Endometrium (tissue), 2 donors: ENCODE results near the gene CCDC85B.
"Not testable (repeated sequence)": the region's sequence is repeated elsewhere in the genome, so short reads cannot be mapped to it uniquely, and the experiment has no call there.

ENCODE experiments used
- FAIRE-seq: peaks from 2 replicates; lab custom pipeline; 2012; peaks lifted over from hg19 to GRCh38; lab: Jason Lieb, UNC
- donor health status: control.
- donor health status: control.

Gene CCDC85B

DNA sequence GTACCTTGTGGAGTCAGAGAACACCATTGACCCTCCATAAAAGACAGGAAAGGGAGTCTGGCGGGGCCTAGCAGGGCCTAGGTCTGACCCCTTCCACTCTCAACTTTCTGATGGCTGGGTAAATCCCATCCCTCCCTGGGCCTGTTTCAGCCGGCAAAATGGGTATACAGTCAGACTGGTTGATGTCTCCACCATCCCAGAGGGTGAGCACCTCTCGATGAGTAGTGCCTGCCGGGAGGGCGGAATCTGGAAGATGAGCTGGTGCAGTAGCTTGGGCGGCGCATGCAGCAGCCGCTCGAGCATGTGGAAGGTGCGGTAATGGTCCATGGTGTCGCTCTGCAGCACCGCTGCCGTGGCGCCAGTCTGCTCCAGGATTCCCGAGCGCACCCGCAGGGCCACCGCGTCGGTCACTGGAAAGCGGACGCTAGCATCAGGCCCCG is 2.7 kb upstream of the CCDC85B start:
- no peak for FAIRE-seq

DNA sequence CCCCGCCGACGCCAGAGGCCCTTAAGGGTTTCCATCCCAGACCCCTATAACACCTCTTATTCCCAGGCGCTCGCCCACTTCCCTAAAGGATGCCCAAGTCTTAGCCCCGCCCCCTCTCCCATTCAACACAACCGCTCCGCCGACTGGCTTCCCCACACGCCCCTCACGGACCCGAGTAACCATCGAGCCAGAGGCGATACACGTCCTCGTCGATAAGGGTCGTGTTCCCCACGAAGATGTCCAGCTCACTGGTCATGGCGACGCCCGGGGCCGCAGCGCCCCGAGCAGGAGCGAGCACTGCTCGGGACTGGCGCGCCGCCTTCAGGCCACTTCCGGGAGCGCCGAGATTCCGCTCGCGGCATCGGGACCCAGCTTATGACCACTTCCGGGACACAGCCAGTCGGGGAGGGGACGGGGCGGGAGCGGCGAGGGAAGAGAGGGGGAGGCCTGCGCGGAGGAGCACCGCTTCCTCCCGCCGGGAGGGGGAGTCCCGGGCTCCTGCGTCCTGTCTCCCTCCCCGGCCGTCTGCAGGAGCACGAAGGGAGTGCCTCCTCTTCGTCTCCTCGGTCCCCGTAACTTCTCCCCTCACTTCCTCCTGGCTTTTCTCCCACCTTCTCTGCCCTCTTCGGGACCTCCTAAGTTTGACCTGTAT is 2.2 kb upstream of the CCDC85B start, which contains the start of gene FIBP:
TSS of gene FIBP (minus strand) at position 309 of the 652 bp plus-strand sequence. CDS start at position 256, 53 bp downstream.
- FAIRE-seq = no peak

DNA sequence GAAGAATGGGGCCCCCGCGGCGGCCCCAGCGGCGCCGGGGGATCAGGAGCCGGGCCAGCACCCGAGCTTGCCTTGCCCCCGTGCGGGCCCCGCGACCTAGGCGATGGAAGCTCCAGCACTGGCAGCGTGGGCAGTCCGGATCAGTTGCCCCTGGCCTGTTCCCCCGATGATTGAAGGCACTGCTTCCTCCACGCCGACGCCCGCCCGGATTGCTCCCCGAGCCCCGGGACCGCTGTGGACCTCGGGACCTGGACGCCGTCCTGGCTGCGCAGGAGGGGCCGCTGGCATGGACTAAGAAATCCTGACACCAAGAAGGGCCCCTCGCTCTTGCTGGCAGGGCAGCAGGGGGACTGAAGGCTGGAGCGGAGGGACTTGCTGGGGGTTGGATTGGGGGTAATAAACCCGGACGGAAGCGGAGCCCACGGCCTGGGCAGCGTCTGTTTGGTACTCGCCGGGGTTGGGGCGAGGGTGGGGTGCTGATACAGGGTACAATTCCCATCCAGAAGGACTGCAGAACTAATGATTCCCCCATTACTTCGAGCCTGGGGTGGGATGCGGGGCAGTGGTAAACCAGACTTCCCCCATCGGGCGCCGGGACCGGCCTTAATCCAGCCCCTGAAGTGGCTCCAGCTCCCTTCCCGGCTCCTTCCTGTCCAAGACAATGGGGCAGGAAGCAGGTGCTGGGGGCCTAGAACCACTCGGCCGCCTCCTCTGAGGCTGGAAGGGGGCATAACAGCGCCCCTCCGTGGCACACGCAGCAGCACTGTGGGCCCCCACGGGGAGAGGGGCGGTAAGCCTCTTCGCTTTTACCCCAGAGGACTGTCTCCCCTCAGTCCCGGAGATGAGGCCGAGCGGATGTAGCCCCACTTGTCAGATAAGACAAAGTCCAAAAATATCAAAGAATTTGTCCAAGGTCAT is 1.0 kb downstream of the CCDC85B start:
- FAIRE-seq = no peak

DNA sequence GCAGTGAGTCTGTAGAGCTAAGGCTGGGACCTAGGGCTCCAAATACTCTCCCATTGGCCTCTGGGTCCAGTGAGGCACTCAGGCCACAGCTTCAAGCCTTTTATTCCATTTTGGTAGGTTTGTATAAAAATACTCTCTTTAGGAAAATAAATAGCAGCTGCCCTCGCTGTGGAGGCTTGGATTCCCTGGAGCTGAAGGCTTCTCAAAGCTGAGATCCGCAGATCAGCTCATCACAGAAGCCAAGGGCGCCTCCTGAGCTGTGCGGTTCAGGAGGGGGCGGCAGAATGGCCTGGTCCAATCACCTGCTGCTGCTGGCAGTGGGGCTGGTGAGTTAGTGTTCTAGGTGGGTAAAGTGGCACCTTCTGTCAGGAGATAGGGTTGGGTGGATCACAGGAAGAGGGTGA is 1.7 kb downstream of the CCDC85B start:
- not testable (repeated sequence) for FAIRE-seq

DNA sequence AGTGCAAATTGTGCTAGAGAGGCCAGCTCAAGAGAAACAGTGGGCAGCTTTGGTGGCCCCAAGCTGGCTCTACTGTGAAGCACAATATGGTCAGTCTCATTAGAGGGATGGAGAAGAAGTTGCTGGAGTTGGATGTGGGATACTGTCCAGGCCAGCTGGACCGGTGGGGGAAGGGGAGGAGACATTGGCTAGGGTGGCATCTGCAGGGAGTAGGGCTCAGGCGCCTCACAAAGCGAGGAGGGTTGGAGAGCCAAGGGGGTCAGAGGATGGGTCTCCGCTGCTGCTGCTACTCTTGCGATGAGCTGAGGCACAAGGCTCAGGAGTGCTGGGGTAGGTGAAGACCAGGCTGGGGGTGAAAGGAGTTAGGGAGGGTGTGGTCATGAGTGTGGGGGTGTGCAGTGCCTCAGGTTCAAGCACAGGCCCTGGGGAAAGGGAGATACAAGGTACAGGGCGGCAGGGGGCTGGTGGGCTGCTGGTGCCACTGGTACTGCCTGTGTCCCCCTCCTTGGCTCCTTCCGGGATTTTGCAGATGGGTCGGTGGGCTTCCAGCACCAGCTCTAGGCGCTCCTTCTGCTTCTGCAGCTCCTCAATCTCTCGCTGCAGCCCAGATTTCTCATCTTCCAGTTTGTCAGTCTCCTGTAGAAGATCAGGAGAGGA is 2.3 kb downstream of the CCDC85B start:
- no peak for FAIRE-seq

DNA sequence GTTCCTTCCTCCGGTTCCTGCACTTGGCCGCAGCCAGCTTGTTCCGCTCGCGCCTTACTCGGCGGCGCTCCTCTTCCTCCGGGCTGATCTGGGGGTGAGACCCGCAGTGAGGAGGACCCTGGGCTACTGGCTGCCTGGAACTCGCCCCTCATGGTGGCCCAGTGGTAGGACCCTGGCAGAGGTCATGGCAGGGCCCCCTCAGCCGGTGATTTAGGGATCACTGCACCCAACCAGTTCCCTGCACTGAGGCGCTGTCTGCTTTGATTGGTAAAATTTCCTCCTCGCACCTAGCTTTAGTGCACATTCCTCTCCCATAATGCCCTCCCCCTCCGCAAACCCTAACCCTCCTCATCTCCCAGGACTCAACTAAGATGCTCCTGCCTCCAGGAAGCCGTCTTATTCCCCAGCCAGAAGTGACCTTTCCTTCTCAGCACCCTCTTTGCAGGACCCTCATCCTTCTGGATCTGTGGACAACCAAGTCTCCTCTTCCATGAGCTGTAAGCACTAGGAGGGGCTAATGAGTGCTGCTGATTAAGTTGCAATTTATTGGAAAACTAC is 3.6 kb downstream of the CCDC85B start:
- FAIRE-seq = no peak

DNA sequence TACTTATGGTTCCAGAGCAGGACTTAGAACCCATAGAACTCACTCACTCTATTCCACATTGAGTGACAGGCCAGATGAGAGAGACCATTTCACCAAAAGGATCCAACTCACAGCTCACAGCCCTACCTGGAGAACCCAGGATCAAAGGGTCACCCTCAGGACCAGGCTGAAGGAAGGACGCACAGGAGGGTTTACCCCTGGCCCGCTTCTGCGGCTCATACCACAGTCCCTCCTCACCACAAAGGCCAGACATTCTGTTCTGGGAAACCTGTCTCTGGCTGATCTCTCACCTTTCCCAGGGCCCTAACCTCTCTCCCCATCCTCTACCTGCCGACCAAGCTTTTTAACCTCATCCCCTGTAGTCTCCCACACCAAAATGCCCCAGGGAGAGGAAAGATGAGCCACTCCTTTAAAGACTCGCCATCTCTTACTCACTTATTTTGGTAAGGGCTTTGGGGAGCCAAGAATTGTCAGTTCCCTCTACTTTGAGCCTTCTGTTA is 5.1 kb downstream of the CCDC85B start:
- no peak for FAIRE-seq

DNA sequence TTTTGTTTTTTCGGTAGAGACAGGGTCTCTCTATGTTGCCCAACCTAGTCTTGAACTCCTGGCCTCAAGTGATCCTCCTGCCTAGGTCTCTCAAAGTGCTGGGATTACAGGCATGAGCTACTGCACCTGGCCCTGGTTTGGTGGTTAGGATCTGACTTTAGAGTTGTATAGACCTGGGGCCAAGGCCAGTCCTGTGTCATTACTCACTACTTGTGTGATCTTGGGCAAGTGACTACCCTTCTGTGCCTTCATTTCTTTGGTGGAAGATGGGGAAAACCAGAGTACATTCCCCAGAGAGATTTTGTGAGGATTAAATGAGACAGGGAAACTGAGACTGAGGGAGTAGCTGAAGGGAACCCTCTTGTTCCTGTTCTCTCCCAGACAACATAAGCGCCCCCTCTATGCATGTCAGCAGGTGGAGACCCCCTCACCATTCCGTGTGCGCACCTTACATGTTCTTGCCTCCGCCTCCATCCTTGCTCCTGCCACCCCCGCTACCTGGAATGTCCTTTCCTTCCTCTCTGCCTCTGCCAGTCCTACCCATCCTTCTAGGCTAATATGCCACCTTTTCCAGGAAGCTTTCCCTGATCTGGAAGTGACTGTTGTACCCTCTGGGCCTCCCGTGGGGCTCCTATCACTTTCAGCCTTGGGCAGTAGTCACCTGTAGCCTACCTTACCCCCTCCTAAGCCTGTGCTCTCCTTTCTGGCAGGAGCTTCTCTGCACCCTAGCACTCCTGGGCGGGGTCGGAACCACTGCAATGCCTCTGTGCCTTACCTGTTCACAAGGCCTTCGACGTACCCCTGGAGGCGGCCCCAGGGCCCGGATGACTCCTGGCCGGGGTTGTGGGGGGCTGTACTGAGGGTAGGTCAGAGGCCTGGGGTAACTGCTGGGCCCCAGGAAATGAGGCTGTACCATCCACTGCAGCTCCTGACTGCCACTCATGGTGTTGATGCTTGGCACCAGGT is 5.8 kb downstream of the CCDC85B start:
- no peak for FAIRE-seq

DNA sequence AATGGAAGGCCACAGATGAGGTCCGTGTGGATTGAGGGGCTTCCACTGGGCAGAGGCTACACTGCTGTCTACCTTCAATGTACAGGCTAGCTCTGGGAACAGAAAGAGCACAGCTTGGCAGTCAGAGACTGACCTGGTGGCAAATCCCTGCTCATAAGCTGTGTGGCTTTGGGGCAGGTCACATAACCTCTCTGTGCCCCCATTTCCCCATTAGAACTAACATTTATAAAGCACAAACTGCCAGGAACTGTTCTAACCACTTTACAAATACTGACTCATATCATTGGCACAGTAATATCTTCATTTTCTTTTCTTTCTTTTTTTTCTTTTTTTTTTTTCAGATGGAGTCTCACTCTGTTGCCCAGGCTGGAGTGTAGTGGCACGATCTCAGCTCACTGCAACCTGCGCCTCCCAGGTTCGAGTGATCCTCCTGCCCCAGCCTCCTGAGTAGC is 6.6 kb downstream of the CCDC85B start:
- no peak for FAIRE-seq

DNA sequence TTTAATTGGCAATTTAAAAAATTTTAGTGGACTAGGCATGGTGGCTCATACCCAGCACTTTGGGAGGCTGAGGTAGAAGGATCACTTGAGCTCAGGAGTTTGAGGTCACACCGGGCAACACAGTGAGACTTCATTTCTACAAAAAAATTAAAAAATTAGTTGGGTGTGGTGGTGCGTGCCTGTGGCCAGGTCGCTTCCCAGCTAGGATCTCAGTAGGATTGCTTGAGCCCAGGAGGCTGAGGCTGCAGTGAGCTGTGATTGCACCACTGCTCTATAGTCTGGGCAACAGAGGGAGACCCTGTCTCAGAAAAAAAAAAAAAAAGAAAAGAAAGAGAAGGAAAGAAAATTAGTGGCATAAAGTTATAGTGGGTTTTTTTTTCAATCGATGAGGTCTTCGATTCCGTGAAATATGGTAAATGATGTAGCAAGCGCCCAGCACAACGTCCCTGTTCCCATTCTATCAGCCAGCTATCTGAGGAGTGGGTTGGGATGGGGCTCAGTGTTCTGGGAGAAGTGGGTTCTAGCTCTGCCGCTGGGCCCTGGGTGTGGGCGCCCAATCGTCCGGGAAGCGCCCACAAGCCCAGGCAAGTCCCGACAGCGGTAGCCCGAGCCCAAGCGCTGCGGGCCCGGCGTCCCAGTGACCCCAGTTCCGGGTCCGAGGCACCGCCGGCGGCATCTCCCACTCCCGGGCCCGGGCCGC is 8.3 kb downstream of the CCDC85B start:
- no peak for FAIRE-seq

DNA sequence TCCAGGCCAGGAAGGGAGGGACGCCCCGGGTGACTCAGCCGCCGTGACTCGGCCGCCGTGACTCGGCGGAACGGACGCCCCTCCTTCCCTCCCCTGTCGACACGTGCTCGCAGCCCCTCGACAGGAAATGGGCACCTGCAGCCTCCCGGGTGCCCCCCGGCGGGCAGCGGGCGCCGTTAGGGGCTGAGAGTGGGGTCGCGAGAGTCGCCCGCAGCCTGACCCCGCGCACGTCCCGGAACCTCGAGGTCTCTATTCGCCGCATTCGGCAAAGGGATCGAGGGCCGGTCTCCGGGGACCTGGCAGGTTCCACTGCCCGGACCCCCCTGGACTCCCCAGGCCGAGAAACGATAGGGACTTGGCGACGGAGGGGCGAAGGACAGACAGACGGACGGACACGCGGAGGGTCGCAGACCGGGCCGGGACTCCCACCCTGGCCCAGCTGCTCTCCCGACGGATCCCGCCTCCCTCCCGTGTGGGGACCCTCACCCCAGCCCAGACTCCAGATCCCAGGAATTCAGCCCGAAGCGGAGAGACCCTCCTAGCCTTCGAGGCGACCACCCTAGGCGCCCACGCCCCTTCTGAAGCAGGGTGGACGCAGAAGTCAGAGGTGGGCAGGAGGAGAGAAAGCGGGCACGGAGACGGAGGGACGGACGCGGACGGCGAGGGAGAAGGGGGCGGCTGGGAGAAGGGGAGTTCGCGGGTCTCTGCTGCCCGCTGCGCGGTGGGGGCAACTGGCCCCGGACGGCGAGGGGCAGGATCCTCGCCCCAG is 9.1 kb downstream of the CCDC85B start:
- no peak for FAIRE-seq

DNA sequence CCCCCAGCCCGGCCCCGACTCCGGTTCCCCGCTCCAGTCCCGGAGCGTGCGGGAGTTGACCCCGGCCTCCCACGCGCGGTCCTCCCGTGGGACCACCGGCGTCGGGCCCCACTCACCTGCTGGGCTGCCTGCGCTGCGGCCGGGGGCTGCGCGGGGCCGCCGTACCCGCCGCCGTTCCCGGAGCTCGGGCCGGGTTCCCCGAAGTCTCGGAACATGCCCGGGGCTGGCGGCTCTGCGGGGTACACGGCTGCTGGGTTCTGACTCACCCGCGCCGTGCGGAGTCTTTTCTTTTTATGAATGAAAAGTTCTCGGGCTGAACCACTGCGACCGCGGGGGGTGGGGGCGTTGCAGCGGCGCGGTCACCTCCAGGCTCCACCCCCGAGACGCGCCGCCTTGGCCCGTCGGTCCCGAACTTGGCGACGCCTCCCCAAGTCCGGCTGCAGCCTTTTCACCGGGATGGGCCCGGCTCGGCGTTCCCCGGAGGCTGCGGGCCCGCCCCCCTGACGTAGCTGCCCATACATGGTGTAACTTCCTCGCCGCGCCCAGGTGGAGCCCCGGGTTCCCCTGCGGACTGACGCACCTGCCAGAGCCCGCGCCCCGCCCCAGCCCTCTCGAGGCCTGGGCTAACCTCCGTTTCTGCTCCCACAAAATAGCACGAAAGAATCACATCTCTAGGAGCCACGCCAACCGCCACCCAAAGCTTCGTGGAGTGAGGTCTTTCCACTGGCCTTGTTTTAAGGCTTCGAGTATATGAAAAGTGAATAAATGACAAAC is 9.8 kb downstream of the CCDC85B start, which contains the start of gene FOSL1:
TSS of gene FOSL1 (minus strand) at position 264 of the 774 bp plus-strand sequence. CDS start at position 215, 49 bp downstream.
- FAIRE-seq = no peak

DNA sequence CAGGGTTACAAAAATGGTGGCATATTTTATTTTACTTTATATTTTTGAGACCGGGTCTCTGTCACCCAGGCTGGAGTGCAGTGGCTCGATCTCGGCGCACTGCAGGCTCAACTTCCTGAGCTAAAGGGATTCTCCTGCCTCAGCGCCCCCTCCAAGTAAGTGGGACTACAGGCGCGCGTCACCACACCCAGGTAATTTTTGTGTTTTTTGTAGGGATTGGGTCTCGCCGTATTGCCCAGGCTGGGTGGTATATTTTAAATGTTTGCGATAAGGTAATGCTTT is 10.4 kb downstream of the CCDC85B start:
- no peak for FAIRE-seq

DNA sequence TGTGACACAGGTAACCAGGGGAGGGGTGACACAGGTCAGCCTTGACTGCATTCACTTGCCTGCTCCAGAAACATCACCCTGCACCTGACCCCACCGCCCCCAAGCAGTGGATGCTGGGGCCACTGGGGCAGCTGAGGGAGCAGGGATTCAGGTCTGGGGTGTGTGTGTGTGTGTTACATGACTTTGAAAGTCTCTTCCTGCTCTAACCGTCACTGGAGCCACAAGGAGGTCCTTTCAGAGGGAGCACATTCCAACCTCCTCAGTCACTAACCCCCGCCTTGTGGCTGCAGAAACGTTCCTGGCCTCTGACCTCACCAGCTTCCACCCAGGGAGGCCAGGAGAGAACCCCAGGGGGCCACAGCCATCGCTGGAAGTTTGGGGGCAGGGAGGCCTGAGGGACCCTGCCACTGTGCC is 12.6 kb downstream of the CCDC85B start:
- no peak for FAIRE-seq

DNA sequence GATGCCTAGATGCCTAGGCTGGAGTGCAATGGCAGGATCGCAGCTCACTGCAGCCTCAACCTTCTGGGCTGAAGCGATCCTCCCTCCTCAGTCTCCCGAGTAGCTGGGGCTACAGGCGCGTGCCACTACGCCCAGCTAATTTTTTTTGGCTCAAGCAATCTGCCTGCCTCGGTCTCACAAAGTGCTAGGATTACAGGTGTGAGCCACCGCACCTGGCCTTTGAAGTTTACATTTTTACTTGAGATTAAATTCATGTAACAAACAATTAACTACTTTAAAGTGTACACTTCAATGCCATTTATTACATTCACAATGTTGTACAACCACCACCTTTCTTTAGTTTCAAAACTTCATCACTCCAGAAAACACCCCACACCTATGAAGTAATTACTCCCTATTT is 13.2 kb downstream of the CCDC85B start:
- FAIRE-seq = no peak

DNA sequence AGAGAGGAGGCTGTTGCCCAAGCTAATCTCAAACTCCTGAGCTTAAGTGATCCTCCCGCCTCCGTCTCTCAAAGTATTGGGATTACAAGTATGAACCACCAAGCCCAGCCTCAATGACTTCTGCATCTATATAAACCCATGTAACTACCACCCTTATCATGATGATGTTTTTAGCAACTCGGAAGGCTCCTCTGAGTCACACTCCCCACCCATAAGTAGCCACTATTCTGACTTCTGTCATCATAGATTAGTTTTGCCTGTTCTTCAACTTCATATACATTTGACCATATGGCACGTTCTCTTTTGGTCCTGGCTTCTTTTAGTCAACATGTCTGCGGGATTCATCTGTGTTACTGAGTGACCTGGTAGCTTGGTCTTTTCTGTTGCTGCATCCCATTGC is 16.1 kb downstream of the CCDC85B start:
- no peak for FAIRE-seq

DNA sequence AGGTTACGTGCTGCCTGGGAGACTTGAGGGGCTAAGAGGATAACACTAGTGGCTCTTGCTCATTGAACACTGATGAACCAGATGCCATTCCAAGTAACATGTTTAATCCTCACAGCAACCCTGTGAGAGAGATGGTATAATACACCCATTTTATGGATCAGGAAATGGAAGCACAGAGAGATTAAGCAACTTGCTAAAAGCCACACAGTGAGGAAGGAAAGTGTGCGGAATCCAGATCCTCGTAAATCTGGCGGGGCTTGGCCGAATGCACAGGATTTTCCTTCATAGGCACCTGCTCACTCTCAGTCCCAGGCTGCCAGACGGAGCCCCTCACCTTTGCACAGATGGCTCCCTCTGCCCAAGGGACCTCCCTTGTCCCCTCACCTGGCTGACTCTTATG is 17.4 kb downstream of the CCDC85B start:
- no peak for FAIRE-seq

DNA sequence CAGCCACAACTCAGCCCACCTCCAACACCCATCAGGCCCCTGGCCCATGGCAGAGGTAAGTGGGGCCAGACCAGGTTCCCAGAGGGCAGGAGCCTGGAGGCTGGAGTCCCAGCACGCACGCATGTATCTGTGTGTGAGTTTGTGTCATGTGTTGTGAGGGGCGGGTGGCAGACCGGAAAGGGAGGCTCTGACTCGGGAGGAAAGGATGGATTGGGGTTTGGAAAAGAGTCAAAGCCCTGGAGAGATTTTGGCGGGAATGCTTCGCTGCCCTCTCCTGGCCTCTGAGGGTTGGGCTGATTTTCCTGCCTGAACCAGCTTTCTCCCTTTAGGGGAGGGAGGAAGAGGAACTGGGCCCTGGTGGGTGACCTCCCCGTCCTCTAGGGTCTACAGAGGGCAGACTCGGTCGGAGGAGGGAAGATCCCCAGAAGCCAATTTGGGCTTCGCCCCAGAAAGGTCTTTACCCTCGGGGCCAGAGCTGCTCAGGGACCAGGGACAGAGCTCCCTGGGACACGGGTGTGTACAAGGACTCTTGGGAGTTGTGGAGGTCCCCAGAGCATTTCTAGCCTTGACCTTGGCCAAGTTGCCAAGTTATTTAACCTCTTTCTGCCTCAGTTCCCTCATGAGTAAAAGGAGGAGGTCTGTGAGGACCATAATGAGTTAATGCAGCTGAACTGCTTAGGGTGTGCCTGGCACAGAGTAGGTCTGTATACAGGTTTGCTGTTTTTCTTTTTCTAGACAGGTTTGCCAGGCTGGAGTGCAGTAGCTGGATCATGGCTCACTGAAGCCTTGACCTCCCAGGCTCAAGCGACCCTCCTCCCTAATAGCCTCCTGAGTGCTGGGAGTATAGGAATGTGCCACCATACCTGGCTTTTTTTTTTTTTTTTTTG is 21.5 kb downstream of the CCDC85B start:
- FAIRE-seq = no peak
